ENCODE results near the gene MALRD1. TPM values are rescaled to one million over a fixed set of nuclear protein-coding genes. Genes with fewer than 3 reads are reported as not detected.

MALRD1 gene
- total RNA-seq, 1 donor from 2014 or later, result 0.40 TPM

GRCh38 chr10:19200211-19200610 lies 151.6 kb downstream of the MALRD1 start:
- intact Hi-C loops (cut with DNase I), result no loop called here

GRCh38 chr10:19204246-19204917 lies 155.8 kb downstream of the MALRD1 start:
- DNase-seq (ENCODE audit: low spot score), result no peak
- intact Hi-C loops (cut with DNase I), result no loop called here

More at GRCh38 chr10:19200211-19200610, 151.6 kb downstream of the MALRD1 start:
- DNase-seq (ENCODE audit: low spot score), result no peak

- intact Hi-C loops (cut with DNase I), result no loop called here
- DNase-seq (ENCODE audit: low spot score), result no peak
Observed at GRCh38 chr10:19209319-19209718, 160.7 kb downstream of the MALRD1 start.

GRCh38 chr10:19212590-19212989 lies 164.0 kb downstream of the MALRD1 start:
- no peak for DNase-seq (ENCODE audit: low spot score)
- intact Hi-C loops (cut with DNase I), result no loop called here

GRCh38 chr10:19221216-19221615 lies 172.6 kb downstream of the MALRD1 start:
- intact Hi-C loops (cut with DNase I), result no loop called here

GRCh38 chr10:19226025-19226424 lies 177.4 kb downstream of the MALRD1 start:
- intact Hi-C loops (cut with DNase I), result no loop called here
- no peak for DNase-seq (ENCODE audit: low spot score)

More at GRCh38 chr10:19221216-19221615, 172.6 kb downstream of the MALRD1 start:
- no peak for DNase-seq (ENCODE audit: low spot score)

- intact Hi-C loops (cut with DNase I), result no loop called here
- no peak for DNase-seq (ENCODE audit: low spot score)
Observed at GRCh38 chr10:19231034-19231433, 182.4 kb downstream of the MALRD1 start.

GRCh38 chr10:19245889-19246752 lies 197.5 kb downstream of the MALRD1 start:
- intact Hi-C loops (cut with DNase I), result no loop called here
- DNase-seq (ENCODE audit: low spot score), result no peak

- no peak for DNase-seq (ENCODE audit: low spot score)
- intact Hi-C loops (cut with DNase I), result no loop called here
Observed at GRCh38 chr10:19247843-19248242, 199.2 kb downstream of the MALRD1 start.

GRCh38 chr10:19250546-19250945 lies 201.9 kb downstream of the MALRD1 start:
- intact Hi-C loops (cut with DNase I), result no loop called here
- no peak for DNase-seq (ENCODE audit: low spot score)

GRCh38 chr10:19252531-19252930 lies 203.9 kb downstream of the MALRD1 start:
- DNase-seq (ENCODE audit: low spot score), result no peak
- intact Hi-C loops (cut with DNase I), result no loop called here

GRCh38 chr10:19256331-19256730 lies 207.7 kb downstream of the MALRD1 start:
- DNase-seq (ENCODE audit: low spot score), result no peak
- intact Hi-C loops (cut with DNase I), result no loop called here

- DNase-seq (ENCODE audit: low spot score), result no peak
- intact Hi-C loops (cut with DNase I), result no loop called here
Observed at GRCh38 chr10:19263262-19263661, 214.7 kb downstream of the MALRD1 start.

GRCh38 chr10:19283285-19283684 lies 234.7 kb downstream of the MALRD1 start:
- intact Hi-C loops (cut with DNase I), result no loop called here
- no peak for DNase-seq (ENCODE audit: low spot score)

GRCh38 chr10:19283786-19284185 lies 235.2 kb downstream of the MALRD1 start:
- intact Hi-C loops (cut with DNase I), result no loop called here

GRCh38 chr10:19290770-19291169 lies 242.2 kb downstream of the MALRD1 start:
- intact Hi-C loops (cut with DNase I), result no loop called here
- DNase-seq (ENCODE audit: low spot score), result no peak

More at GRCh38 chr10:19283786-19284185, 235.2 kb downstream of the MALRD1 start:
- no peak for DNase-seq (ENCODE audit: low spot score)

GRCh38 chr10:19294233-19294632 lies 245.6 kb downstream of the MALRD1 start:
- DNase-seq (ENCODE audit: low spot score), result no peak
- intact Hi-C loops (cut with DNase I), result no loop called here

- intact Hi-C loops (cut with DNase I), result no loop called here
- no peak for DNase-seq (ENCODE audit: low spot score)
Observed at GRCh38 chr10:19299645-19300044, 251.0 kb downstream of the MALRD1 start.

GRCh38 chr10:19302117-19302516 lies 253.5 kb downstream of the MALRD1 start:
- DNase-seq (ENCODE audit: low spot score), result no peak
- intact Hi-C loops (cut with DNase I), result no loop called here

- intact Hi-C loops (cut with DNase I), result no loop called here
- DNase-seq (ENCODE audit: low spot score), result no peak
Observed at GRCh38 chr10:19310066-19310465, 261.5 kb downstream of the MALRD1 start.
